Loucy (cell line): ENCODE data around the gene APOH.

Source experiments
- H2AFZ ChIP-seq: fragments of 200-600 bp; sonication (generic); 2 replicates; pipeline ENCODE4 v1.6.0; 2016; ENCODE audit warnings: antibody characterized with exemption, mild to moderate bottlenecking, low read length, moderate library complexity
- H3F3A ChIP-seq: fragments of 200-600 bp; 2 replicates; pipeline ENCODE4 v1.6.0; 2016; ENCODE audit warnings: antibody characterized with exemption, low read depth, mild to moderate bottlenecking
- H3K27me3 ChIP-seq: fragments of 200-600 bp; sonication (generic); 2 replicates; pipeline ENCODE4 v1.6.1; 2014; ENCODE audit warnings: low read length, mild to moderate bottlenecking; ENCODE audit not compliant: insufficient read depth, poor library complexity, severe bottlenecking
- H3K36me3 ChIP-seq: fragments of 200-600 bp; sonication (generic); 2 replicates; pipeline ENCODE4 v1.6.1; 2016; ENCODE audit warnings: low read length; ENCODE audit not compliant: insufficient read depth
- H3K4me1 ChIP-seq: fragments of 200-600 bp; sonication (generic); 2 replicates; pipeline ENCODE4 v1.5.1; 2014; ENCODE audit warnings: low read length, mild to moderate bottlenecking; ENCODE audit not compliant: insufficient read depth, poor library complexity, severe bottlenecking
- H3K4me2 ChIP-seq: fragments of 200-600 bp; sonication (generic); 2 replicates; pipeline ENCODE4 v1.6.0; 2014; ENCODE audit warnings: antibody characterized with exemption, low read length, low read depth, mild to moderate bottlenecking; ENCODE audit not compliant: poor library complexity, severe bottlenecking
- H3K4me3 ChIP-seq: fragments of 200-600 bp; sonication (generic); 2 replicates; pipeline ENCODE4 v1.5.1; 2014; ENCODE audit warnings: low read length, mild to moderate bottlenecking, mixed read lengths; ENCODE audit not compliant: poor library complexity, severe bottlenecking
- H3K79me2 ChIP-seq: fragments of 200-600 bp; sonication (generic); 2 replicates; pipeline ENCODE4 v1.6.1; 2014; ENCODE audit warnings: low read length; ENCODE audit not compliant: insufficient read depth
- H3K9ac ChIP-seq: fragments of 200-600 bp; sonication (generic); 2 replicates; pipeline ENCODE4 v1.6.0; 2014; ENCODE audit warnings: mild to moderate bottlenecking, low read depth, low read length, moderate library complexity; ENCODE audit not compliant: poor library complexity, severe bottlenecking
- H3K9me2 ChIP-seq: fragments of 200-600 bp; sonication (generic); replicated peaks from 2 replicates; pipeline ENCODE4 v1.6.1; 2016; ENCODE audit warnings: low read depth, low read length, mixed read lengths
- H3K9me3 ChIP-seq: fragments of 200-600 bp; sonication (generic); 2 replicates; pipeline ENCODE4 v1.6.1; 2014; ENCODE audit warnings: mild to moderate bottlenecking, antibody characterized with exemption, low read length, low read depth; ENCODE audit not compliant: insufficient read depth
- H4K20me1 ChIP-seq: fragments of 200-600 bp; sonication (generic); 2 replicates; pipeline ENCODE4 v1.6.0; 2014; ENCODE audit warnings: antibody characterized with exemption, low read length, mild to moderate bottlenecking; ENCODE audit not compliant: insufficient read depth, poor library complexity, severe bottlenecking
- EZH2phosphoT487 ChIP-seq: fragments of 200-600 bp; IDR thresholded peaks from 2 replicates; pipeline ENCODE4 v1.6.1; 2018; ENCODE audit warnings: antibody characterized with exemption, mild to moderate bottlenecking, moderate library complexity, borderline replicate concordance
- TF ChIP-seq, protein P1 (sequence below): fragments of 200-600 bp; sonication (generic); conservative IDR thresholded peaks from 2 replicates; pipeline ENCODE4 v1.5.1; 2014; ENCODE audit warnings: mild to moderate bottlenecking, antibody characterized with exemption, low read length

The APOH gene

GRCh38 chr17:66171172-66171571, 58.0 kb downstream of the APOH start:
- H3K9me3 ChIP-seq = no peaks in the 10 kb centered on the region
- H3K36me3 ChIP-seq = no peaks in the 10 kb centered on the region
- no peak overlapping the region for H3K9ac ChIP-seq
- no peaks in the 10 kb centered on the region for H3K79me2 ChIP-seq
- H2AFZ ChIP-seq = no peak overlapping the region
- H3K4me2 ChIP-seq = no peak overlapping the region
- no peaks in the 10 kb centered on the region for H3K9me2 ChIP-seq
- no peaks in the 10 kb centered on the region for H3K27me3 ChIP-seq
- no peak overlapping the region for H3K4me3 ChIP-seq
- TF ChIP-seq EZH2phosphoT487 = no peak
- TF ChIP-seq, protein P1, sequence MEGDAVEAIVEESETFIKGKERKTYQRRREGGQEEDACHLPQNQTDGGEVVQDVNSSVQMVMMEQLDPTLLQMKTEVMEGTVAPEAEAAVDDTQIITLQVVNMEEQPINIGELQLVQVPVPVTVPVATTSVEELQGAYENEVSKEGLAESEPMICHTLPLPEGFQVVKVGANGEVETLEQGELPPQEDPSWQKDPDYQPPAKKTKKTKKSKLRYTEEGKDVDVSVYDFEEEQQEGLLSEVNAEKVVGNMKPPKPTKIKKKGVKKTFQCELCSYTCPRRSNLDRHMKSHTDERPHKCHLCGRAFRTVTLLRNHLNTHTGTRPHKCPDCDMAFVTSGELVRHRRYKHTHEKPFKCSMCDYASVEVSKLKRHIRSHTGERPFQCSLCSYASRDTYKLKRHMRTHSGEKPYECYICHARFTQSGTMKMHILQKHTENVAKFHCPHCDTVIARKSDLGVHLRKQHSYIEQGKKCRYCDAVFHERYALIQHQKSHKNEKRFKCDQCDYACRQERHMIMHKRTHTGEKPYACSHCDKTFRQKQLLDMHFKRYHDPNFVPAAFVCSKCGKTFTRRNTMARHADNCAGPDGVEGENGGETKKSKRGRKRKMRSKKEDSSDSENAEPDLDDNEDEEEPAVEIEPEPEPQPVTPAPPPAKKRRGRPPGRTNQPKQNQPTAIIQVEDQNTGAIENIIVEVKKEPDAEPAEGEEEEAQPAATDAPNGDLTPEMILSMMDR = no peak
- H4K20me1 ChIP-seq = no peaks in the 10 kb centered on the region
- H3F3A ChIP-seq = no peaks in the 10 kb centered on the region
- no peaks in the 10 kb centered on the region for H3K4me1 ChIP-seq

- Histone ChIP-seq H3K9me3 (no peaks in the 10 kb centered on the region), H3K4me1 (no peaks in the 10 kb centered on the region), H3K27me3 (no peaks in the 10 kb centered on the region), H3K79me2 (no peaks in the 10 kb centered on the region), H2AFZ (no peak overlapping the region), H3K9me2 (no peaks in the 10 kb centered on the region), H3K9ac (no peak overlapping the region), H4K20me1 (no peaks in the 10 kb centered on the region), H3K4me3 (no peak overlapping the region), H3K36me3 (no peaks in the 10 kb centered on the region), H3F3A (no peaks in the 10 kb centered on the region), H3K4me2 (no peak overlapping the region)
- no peak for TF ChIP-seq EZH2phosphoT487
- TF ChIP-seq, protein P1 = no peak
These were observed 59.4 kb downstream of the APOH start for GRCh38 chr17:66169839-66170238.

DNA sequence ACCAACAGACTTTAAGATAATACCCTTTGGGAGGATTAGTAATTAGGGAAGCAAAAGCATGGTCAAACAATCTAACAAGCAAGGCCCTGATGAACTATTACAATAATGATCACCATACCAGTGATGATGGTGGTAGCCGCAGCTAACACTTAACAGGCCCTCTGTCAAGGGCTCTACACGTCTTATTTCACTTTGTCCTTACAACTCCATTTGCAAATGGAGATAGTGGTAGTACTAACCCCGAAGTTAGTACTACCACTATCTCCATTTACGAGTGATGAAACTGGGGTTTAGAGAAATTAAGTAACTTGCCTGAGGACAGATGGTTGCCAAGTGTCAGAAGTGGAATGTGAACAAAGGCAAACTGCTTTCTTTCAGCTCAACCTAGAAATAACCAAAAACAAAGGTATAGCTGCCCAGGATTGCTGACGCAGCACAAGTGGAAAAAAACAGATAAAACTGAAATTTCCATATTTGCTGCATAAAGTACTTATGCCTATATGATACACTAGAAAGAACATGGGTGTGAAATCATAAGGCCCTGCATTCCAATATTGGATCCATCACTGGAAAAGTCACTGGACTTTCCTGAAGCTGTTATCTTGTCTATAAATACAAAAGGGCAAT, 61.9 kb downstream of the APOH start:
- H3K4me3 ChIP-seq = no peak overlapping the region
- no peak overlapping the region for H3K4me2 ChIP-seq
- no peaks in the 10 kb centered on the region for H3K9me3 ChIP-seq
- no peak overlapping the region for H3K9ac ChIP-seq
- H3K4me1 ChIP-seq = no peaks in the 10 kb centered on the region
- H3K9me2 ChIP-seq = no peaks in the 10 kb centered on the region
- TF ChIP-seq EZH2phosphoT487 = no peak
- TF ChIP-seq, protein P1 = no peak
- H2AFZ ChIP-seq = no peak overlapping the region
- no peaks in the 10 kb centered on the region for H3K36me3 ChIP-seq
- no peaks in the 10 kb centered on the region for H4K20me1 ChIP-seq
- H3F3A ChIP-seq = no peaks in the 10 kb centered on the region
- H3K79me2 ChIP-seq = no peaks in the 10 kb centered on the region
- H3K27me3 ChIP-seq = no peaks in the 10 kb centered on the region
